ENCODE results near the gene AMBP.

GRCh38 chr9:114084282-114085073 is 6.4 kb upstream of the AMBP start:
- TF ChIP-seq CTCF (IDR thresholded peaks at IDR 0.05; ENCODE audit: borderline replicate concordance, extremely low read depth, low read length, poor library complexity, severe bottlenecking) (no peak), EZH2 (IDR thresholded peaks at IDR 0.05; ENCODE audit: borderline replicate concordance, low read depth, low read length, severe bottlenecking) (no peak)

All from DND-41 (cell line).